GM20000 (cell line): Measurements from ENCODE around the gene VILL.
"Not testable (repeated sequence)": the region's sequence is repeated elsewhere in the genome, so short reads cannot be mapped to it uniquely, and the experiment has no call there.

Source experiments
- DNase-seq: peaks from one replicate; pipeline ENCODE4 v3.0.0; 2012; ENCODE audit warnings: low spot score
- CTCF ChIP-seq: IDR thresholded peaks from 2 replicates; pipeline ENCODE4 v1.5.1; 2012; ENCODE audit warnings: mild to moderate bottlenecking, control low read depth; ENCODE audit errors: extremely low read depth, missing control alignments

Gene VILL

GRCh38 chr3:37986479-37987314 lies 3.9 kb upstream of the VILL start:
- no peak for DNase-seq
- TF ChIP-seq CTCF: no peak

GRCh38 chr3:37987315-37987697 lies 3.3 kb upstream of the VILL start:
- no peak for DNase-seq
- no peak for TF ChIP-seq CTCF

GRCh38 chr3:37987751-37988179 lies 2.8 kb upstream of the VILL start:
- no peak for DNase-seq
- TF ChIP-seq CTCF: no peak

- DNase-seq: not testable (repeated sequence)
Measured at GRCh38 chr3:37988376-37988775, 2.2 kb upstream of the VILL start.

- TF ChIP-seq CTCF: no peak
- no peak for DNase-seq
Measured at GRCh38 chr3:37988931-37989525, 1.6 kb upstream of the VILL start.

GRCh38 chr3:37989821-37990480 lies 635 bp upstream of the VILL start:
- no peak for DNase-seq

GRCh38 chr3:37991109-37991508 lies 523 bp downstream of the VILL start:
- TF ChIP-seq CTCF: no peak
- DNase-seq: no peak

More at GRCh38 chr3:37989821-37990480, 635 bp upstream of the VILL start:
- no peak for TF ChIP-seq CTCF
